Effector memory CD8-positive, alpha-beta T cell (primary cell): Measurements from ENCODE around the gene GFPT2.
A peak's percentile ranks its signal among the peaks of the same experiment; 100 is the strongest.

Source experiments
- ATAC-seq: fragments of 150-1000 bp; cut with Tn5 transposase; replicated peaks from 2 replicates; pipeline ENCODE4 v1.10.0; 2021; ENCODE audit warnings: mild to moderate bottlenecking, moderate library complexity
- DNase-seq, 3 experiments: peaks; one replicate each; pipeline ENCODE4 v3.0.0; 2021
- H3K27ac Mint-ChIP-seq, 2 donors: one replicate each; pipeline ENCODE4 v1.8.0; 2022; ENCODE audit warnings: mild to moderate bottlenecking in 2 of 2, mixed read lengths in 2 of 2, moderate library complexity in 2 of 2
- H3K27me3 Mint-ChIP-seq, 2 donors: one replicate each; pipeline ENCODE4 v1.8.0; 2022; ENCODE audit warnings: mixed read lengths in 2 of 2
- H3K36me3 Mint-ChIP-seq: one replicate; pipeline ENCODE4 v1.8.0; 2022; ENCODE audit warnings: mild to moderate bottlenecking, moderate library complexity, mixed read lengths; ENCODE audit not compliant: insufficient read depth
- H3K4me1 Mint-ChIP-seq, 2 donors: one replicate each; pipeline ENCODE4 v1.8.0; 2022; ENCODE audit warnings: low read depth in 2 of 2, mixed read lengths in 2 of 2
- H3K4me3 Mint-ChIP-seq, 2 donors: one replicate each; pipeline ENCODE4 v1.8.0; 2022; ENCODE audit warnings: mild to moderate bottlenecking in 2 of 2, mixed read lengths in 2 of 2, moderate library complexity in 2 of 2
- H3K9me3 Mint-ChIP-seq, 2 donors: one replicate each; pipeline ENCODE4 v1.8.0; 2022; ENCODE audit warnings: mixed read lengths in 2 of 2

GFPT2 gene

DNA sequence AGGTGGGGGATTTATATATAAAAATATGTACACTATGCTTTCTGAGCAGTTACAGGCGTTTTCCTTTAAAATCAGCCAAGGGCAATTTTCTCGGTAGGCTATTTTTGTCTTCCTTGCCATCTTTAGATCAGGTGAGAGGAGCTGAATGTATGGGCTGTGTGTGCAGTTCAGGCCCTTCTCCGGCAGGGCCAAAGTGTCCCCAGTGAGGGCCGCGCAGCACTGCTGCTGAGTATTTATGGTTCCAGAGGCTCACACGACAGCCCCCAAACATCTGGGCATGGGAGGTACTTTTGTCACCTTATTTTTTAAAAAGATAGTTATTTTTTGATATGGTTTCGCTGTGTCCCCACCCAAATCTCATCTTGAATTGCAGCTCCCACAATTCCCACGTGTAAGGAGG lies 11.5 kb downstream of the GFPT2 start:
- Mint-ChIP-seq H3K27ac (no peak overlapping the region), H3K4me1 (peaks cover 0 to 6% of the 10 kb centered on the region in 2 donors), H3K9me3 (no peaks in the 10 kb centered on the region), H3K4me3 (no peak overlapping the region), H3K36me3 (peaks cover 4% of the 10 kb centered on the region), H3K27me3 (peaks cover 12 to 34% of the 10 kb centered on the region in 2 donors)
- DNase-seq (no peak), ATAC-seq (no peak)

- no peak for DNase-seq
- peaks cover 5 to 27% of the 10 kb centered on the region in 2 donors for H3K27me3 Mint-ChIP-seq
- no peaks in the 10 kb centered on the region for H3K9me3 Mint-ChIP-seq
- ATAC-seq: no peak
- no peak overlapping the region for H3K27ac Mint-ChIP-seq
- H3K36me3 Mint-ChIP-seq: peaks cover 4% of the 10 kb centered on the region
- H3K4me3 Mint-ChIP-seq: no peak overlapping the region
- peaks cover 0 to 6% of the 10 kb centered on the region in 2 donors for H3K4me1 Mint-ChIP-seq
Observed at GRCh38 chr5:180340856-180341255, 12.3 kb downstream of the GFPT2 start.

GRCh38 chr5:180339583-180340183 lies 13.5 kb downstream of the GFPT2 start:
- no peaks in the 10 kb centered on the region for H3K9me3 Mint-ChIP-seq

DNA sequence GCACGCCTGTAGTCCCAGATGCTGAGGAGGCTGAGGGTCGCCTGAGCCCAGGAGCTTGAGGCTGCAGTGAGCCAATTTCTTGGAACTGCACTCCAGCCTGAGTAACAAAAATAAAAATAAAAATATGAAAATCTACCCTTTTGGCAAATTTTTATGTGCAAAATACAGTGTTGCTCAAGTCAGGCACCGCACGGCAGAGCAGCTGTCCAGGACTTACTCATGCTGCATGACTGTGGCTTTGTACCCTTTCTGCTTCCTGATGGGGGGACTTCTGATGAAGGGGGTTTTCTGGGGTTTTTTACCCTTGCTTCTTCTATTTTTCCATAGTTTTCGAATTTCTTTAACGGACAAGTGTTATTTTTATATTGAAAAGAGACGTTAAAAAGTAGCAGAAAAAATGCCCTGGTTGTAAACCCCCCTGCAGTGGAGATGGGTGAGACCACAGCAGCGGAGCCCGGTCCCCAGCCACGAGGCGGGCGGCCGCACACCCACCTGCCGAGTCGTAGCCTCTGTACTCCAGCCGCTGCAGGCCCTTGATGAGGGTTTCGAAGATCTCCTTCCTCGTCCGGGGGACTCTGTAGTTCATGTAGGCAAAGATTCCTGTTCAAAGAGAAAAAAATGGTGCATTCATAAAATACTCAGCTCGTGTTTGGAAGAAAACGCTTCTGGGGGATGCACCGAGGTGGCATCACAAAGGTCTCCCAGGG lies 15.0 kb downstream of the GFPT2 start:
- H3K36me3 Mint-ChIP-seq: peaks cover 4% of the 10 kb centered on the region
- ATAC-seq: no peak
- no peak overlapping the region for H3K4me3 Mint-ChIP-seq
- peaks cover 0 to 3% of the 10 kb centered on the region in 2 donors for H3K4me1 Mint-ChIP-seq
- H3K27me3 Mint-ChIP-seq: peaks cover 16 to 23% of the 10 kb centered on the region in 2 donors
- no peak for DNase-seq
- no peak overlapping the region for H3K27ac Mint-ChIP-seq
- no peaks in the 10 kb centered on the region for H3K9me3 Mint-ChIP-seq

More at GRCh38 chr5:180339583-180340183, 13.5 kb downstream of the GFPT2 start:
- peaks cover 4% of the 10 kb centered on the region for H3K36me3 Mint-ChIP-seq
- H3K27ac Mint-ChIP-seq: no peak overlapping the region
- H3K4me1 Mint-ChIP-seq: peaks cover 0 to 6% of the 10 kb centered on the region in 2 donors
- H3K27me3 Mint-ChIP-seq: peaks cover 5 to 22% of the 10 kb centered on the region in 2 donors
- no peak overlapping the region for H3K4me3 Mint-ChIP-seq
- DNase-seq (no peak), ATAC-seq (no peak)

DNA sequence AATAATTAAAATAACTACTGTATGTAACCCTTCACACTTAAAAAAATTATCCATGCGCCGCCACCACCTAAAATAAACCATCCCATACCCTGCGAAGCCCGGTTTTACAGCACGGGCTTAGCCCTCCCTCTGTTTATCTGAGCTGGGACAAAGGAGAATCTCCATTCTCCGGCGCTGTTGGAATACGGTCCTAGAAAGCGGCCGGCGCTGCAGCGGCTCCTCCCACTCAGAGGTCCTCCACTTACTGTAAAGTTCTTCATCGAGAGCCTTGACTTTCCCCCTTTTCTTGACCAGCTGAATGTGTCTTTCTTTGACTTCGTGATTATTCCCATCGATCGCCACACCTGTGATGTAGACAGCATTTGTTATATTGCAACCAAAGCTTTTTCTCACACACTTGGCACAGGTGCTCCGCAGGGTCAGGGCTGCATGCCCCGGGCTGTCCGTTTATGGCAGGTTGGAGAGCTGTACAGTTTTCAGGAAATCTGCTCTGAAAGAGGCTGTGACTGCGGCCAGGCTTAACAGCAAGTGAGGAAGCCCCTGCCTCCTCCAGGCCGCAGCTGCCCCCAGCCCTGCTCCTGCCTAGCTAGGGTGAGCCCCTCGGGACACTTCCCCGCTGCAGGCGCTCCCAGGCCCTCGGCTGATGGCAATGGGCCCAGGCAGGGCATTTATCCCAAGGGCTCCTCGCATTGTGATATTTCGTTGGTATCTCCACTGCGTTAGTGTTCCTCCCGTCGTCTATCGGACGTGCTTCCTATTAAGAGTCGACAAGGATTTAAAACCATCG lies 16.7 kb downstream of the GFPT2 start:
- ATAC-seq: no peak
- Mint-ChIP-seq H3K27me3 (peaks cover 18 to 30% of the 10 kb centered on the region in 2 donors), H3K4me1 (peaks cover 0 to 3% of the 10 kb centered on the region in 2 donors), H3K9me3 (no peaks in the 10 kb centered on the region), H3K27ac (no peak overlapping the region), H3K4me3 (no peak overlapping the region), H3K36me3 (peaks cover 4% of the 10 kb centered on the region)
- no peak for DNase-seq

- H3K27ac Mint-ChIP-seq: no peak overlapping the region
- no peak for DNase-seq
Observed at GRCh38 chr5:180335614-180336233, 17.4 kb downstream of the GFPT2 start.

DNA sequence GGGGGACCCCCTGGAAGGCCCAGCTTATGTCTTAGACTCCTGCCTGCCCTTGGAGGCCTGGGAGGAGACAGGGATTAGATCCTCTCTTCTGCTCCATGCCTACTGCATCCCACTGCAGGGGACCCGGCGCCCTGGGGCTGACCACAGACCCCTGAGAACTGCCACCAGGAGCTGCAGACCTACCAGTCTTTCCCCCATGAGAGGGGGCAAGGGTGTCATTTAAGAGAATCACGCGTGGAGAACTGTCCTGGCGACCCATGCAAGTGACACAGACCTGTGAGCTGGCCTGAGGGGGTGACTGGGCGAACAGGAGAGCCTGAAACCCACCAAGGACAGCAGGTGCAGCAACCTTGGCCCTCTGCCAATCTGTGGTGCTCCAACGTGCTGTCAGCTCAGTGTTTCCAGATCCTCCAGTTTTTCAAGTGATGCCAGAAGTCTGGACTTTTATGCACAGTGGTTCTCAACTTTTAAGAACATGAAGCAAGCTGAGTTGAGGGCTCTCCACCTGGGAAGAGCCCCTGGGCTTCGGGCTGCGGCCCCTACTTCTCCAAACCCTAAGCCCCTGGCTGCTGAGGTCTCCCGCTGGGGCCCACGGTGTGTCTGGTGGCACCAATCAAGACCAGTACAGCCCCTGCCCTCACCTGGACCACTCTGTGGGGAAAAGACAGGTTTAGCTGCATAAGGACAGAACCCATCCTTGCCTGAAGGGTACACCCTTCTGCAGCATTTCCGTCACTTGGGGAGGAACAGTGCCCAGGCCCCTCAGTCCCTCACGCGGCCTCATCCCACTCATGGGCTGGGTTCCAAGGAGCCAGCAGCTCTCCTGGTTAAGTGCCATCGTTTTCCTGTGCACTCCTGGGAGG lies 18.2 kb downstream of the GFPT2 start:
- Mint-ChIP-seq H3K4me1 (peaks cover 4 to 7% of the 10 kb centered on the region in 2 donors), H3K27me3 (peaks cover 18 to 34% of the 10 kb centered on the region in 2 donors), H3K4me3 (no peak overlapping the region), H3K27ac (no peak overlapping the region), H3K36me3 (peaks cover 8% of the 10 kb centered on the region), H3K9me3 (no peaks in the 10 kb centered on the region)
- no peak for ATAC-seq
- DNase-seq: no peak

More at GRCh38 chr5:180335614-180336233, 17.4 kb downstream of the GFPT2 start:
- no peak for ATAC-seq
- Mint-ChIP-seq H3K36me3 (peaks cover 4% of the 10 kb centered on the region), H3K4me1 (peaks cover 0 to 3% of the 10 kb centered on the region in 2 donors), H3K9me3 (no peaks in the 10 kb centered on the region), H3K4me3 (no peak overlapping the region), H3K27me3 (peaks cover 18 to 34% of the 10 kb centered on the region in 2 donors)

GRCh38 chr5:180334176-180334575 lies 19.0 kb downstream of the GFPT2 start:
- Mint-ChIP-seq H3K27ac (no peak overlapping the region), H3K4me3 (no peak overlapping the region), H3K9me3 (no peaks in the 10 kb centered on the region), H3K4me1 (peaks cover 4% of the 10 kb centered on the region in 2 donors), H3K27me3 (peaks cover 13 to 26% of the 10 kb centered on the region in 2 donors), H3K36me3 (peaks cover 8% of the 10 kb centered on the region)
- DNase-seq: no peak
- ATAC-seq: no peak

- H3K27me3 Mint-ChIP-seq: peaks cover 13 to 24% of the 10 kb centered on the region in 2 donors
- H3K36me3 Mint-ChIP-seq: peaks cover 8% of the 10 kb centered on the region
- H3K27ac Mint-ChIP-seq: peak overlapping the region in 1 of 2 donors; percentile 28
- no peak overlapping the region for H3K4me3 Mint-ChIP-seq
- H3K4me1 Mint-ChIP-seq: peaks cover 4% of the 10 kb centered on the region in 2 donors
- ATAC-seq (no peak), DNase-seq (no peak)
- no peaks in the 10 kb centered on the region for H3K9me3 Mint-ChIP-seq
Observed at GRCh38 chr5:180333661-180334060, 19.5 kb downstream of the GFPT2 start.

- Mint-ChIP-seq H3K27ac (no peak overlapping the region), H3K4me1 (peaks cover 4% of the 10 kb centered on the region in 2 donors), H3K9me3 (no peaks in the 10 kb centered on the region), H3K4me3 (no peak overlapping the region), H3K36me3 (peaks cover 4% of the 10 kb centered on the region), H3K27me3 (peaks cover 13 to 24% of the 10 kb centered on the region in 2 donors)
- ATAC-seq: no peak
- no peak for DNase-seq
Observed at GRCh38 chr5:180332861-180333260, 20.3 kb downstream of the GFPT2 start.

- Mint-ChIP-seq H3K4me3 (no peak overlapping the region), H3K27me3 (peaks cover 13 to 24% of the 10 kb centered on the region in 2 donors), H3K27ac (no peak overlapping the region), H3K36me3 (peaks cover 7% of the 10 kb centered on the region), H3K4me1 (peaks cover 4% of the 10 kb centered on the region in 2 donors), H3K9me3 (no peaks in the 10 kb centered on the region)
- no peak for ATAC-seq
- no peak for DNase-seq
Observed at GRCh38 chr5:180332051-180332517, 21.1 kb downstream of the GFPT2 start.

DNA sequence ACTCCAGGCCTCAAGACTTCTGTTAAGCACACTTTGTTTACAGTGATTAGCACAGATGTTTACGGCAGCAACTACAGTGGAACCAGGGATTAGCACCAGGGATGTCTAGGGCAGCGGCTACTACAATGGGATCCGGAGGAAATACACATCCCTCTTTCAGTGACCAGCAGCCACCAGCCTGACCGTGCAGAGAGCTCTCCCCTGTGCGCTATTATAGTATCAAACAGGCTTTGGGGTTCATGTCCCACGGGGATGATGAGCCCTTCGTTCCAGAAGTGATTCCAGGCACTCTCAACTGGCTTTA lies 21.5 kb downstream of the GFPT2 start:
- peaks cover 13 to 24% of the 10 kb centered on the region in 2 donors for H3K27me3 Mint-ChIP-seq
- peaks cover 8% of the 10 kb centered on the region for H3K36me3 Mint-ChIP-seq
- H3K27ac Mint-ChIP-seq: peak overlapping the region in 1 of 2 donors; percentile 59
- H3K4me3 Mint-ChIP-seq: no peak overlapping the region
- no peaks in the 10 kb centered on the region for H3K9me3 Mint-ChIP-seq
- ATAC-seq: no peak
- DNase-seq: no peak
- peaks cover 4% of the 10 kb centered on the region in 2 donors for H3K4me1 Mint-ChIP-seq
